ENCODE results near the gene MC1R.
"Not testable (repeated sequence)": the region's sequence is repeated elsewhere in the genome, so short reads cannot be mapped to it uniquely, and the experiment has no call there.

Gene MC1R

GRCh38 chr16:89925596-89926079 is 7.0 kb downstream of the MC1R start:
- ChIA-PET POLR2A (interaction anchor here (1.4 to 1.6 kb wide), 2 partner anchors 8 to 22 kb away, joined by 4 to 5 read pairs; partner anchors contain the start of gene DEF8), CTCF (interaction anchor here (0.8 to 4.9 kb wide), 3 partner anchors 14 to 95 kb away, joined by 3 to 34 read pairs (median 3); no protein-coding TSS in a partner anchor)
- no peak for DNase-seq (ENCODE audit: low read depth, low spot score)
- H3K4me3 ChIP-seq (ENCODE audit: low read depth, low read length), result peak overlapping the region; percentile 83
- TF ChIP-seq CTCF (IDR thresholded peaks at IDR 0.05; ENCODE audit: insufficient read depth, low read length, missing control alignments), result no peak

- DNase-seq (ENCODE audit: low read depth, low spot score), result no peak
- TF ChIP-seq CTCF (IDR thresholded peaks at IDR 0.05; ENCODE audit: insufficient read depth, low read length, missing control alignments), result no peak
- POLR2A ChIA-PET, result no interaction called here
- no peak overlapping the region for H3K4me3 ChIP-seq (ENCODE audit: low read depth, low read length)
- CTCF ChIA-PET, result interaction anchor here (0.6 to 1.1 kb wide), 2 partner anchors 14 to 21 kb away, joined by 3 read pairs; no protein-coding TSS in a partner anchor
These were observed 12.7 kb downstream of the MC1R start for GRCh38 chr16:89931305-89931896.

- ChIA-PET POLR2A (interaction anchor here (1.4 kb wide), 1 partner anchor 9 kb away, joined by 4 read pairs; the partner anchor contains the start of gene TUBB3), CTCF (interaction anchor here (0.6 to 1.1 kb wide), 2 partner anchors 13 to 22 kb away, joined by 3 read pairs; no protein-coding TSS in a partner anchor)
- DNase-seq (ENCODE audit: low read depth, low spot score), result no peak
- H3K4me3 ChIP-seq (ENCODE audit: low read depth, low read length), result no peak overlapping the region
- TF ChIP-seq CTCF (IDR thresholded peaks at IDR 0.05; ENCODE audit: insufficient read depth, low read length, missing control alignments), result no peak
These were observed 13.3 kb downstream of the MC1R start for GRCh38 chr16:89931964-89932363.

- DNase-seq (ENCODE audit: low read depth, low spot score); POLR2A ChIA-PET; H3K4me3 ChIP-seq (ENCODE audit: low read depth, low read length): not testable (repeated sequence)
- CTCF ChIA-PET, result interaction anchor here (1.4 kb wide), 1 partner anchor 16 kb away, joined by 4 read pairs; no protein-coding TSS in a partner anchor
These were observed 15.4 kb downstream of the MC1R start for GRCh38 chr16:89934019-89934418.

- CTCF ChIA-PET, result interaction anchor here (1.6 kb wide), 1 partner anchor 13 kb away, joined by 5 read pairs; no protein-coding TSS in a partner anchor
- no peak for DNase-seq (ENCODE audit: low read depth, low spot score)
- TF ChIP-seq CTCF (IDR thresholded peaks at IDR 0.05; ENCODE audit: insufficient read depth, low read length, missing control alignments), result no peak
- POLR2A ChIA-PET, result no interaction called here
- H3K4me3 ChIP-seq (ENCODE audit: low read depth, low read length), result no peak overlapping the region
These were observed 16.2 kb downstream of the MC1R start for GRCh38 chr16:89934611-89935553.

GRCh38 chr16:89935620-89936019 is 17.0 kb downstream of the MC1R start:
- DNase-seq (ENCODE audit: low read depth, low spot score); POLR2A ChIA-PET; H3K4me3 ChIP-seq (ENCODE audit: low read depth, low read length): not testable (repeated sequence)
- CTCF ChIA-PET, result interaction anchor here (1.6 kb wide), 1 partner anchor 12 kb away, joined by 5 read pairs; no protein-coding TSS in a partner anchor

- ChIA-PET CTCF (interaction anchor here (1.2 to 1.6 kb wide), 2 partner anchors 12 to 26 kb away, joined by 3 to 5 read pairs; no protein-coding TSS in a partner anchor), POLR2A (interaction anchor here (1.2 kb wide), 1 partner anchor 14 kb away, joined by 3 read pairs; no protein-coding TSS in a partner anchor)
These were observed 17.4 kb downstream of the MC1R start for GRCh38 chr16:89936034-89936433.

More at GRCh38 chr16:89936034-89936433, 17.4 kb downstream of the MC1R start:
- DNase-seq (ENCODE audit: low read depth, low spot score), result no peak
- no peak overlapping the region for H3K4me3 ChIP-seq (ENCODE audit: low read depth, low read length)
- no peak for TF ChIP-seq CTCF (IDR thresholded peaks at IDR 0.05; ENCODE audit: insufficient read depth, low read length, missing control alignments)

All from AG04449 (cell line).